Measurements from ENCODE around the gene TCN2.

GRCh38 chr22:30582788-30583545, 24.0 kb upstream of the TCN2 start:
- TF ChIP-seq CTCF (conservative IDR thresholded peaks at IDR 0.05; ENCODE audit: low read depth, low read length): no peak
- TF ChIP-seq POLR2A (IDR thresholded peaks at IDR 0.05; ENCODE audit: low read depth, low read length): no peak
- TF ChIP-seq MXI1 (IDR thresholded peaks at IDR 0.05; ENCODE audit: borderline replicate concordance, low read depth, low read length): no peak
- TF ChIP-seq RAD21 (IDR thresholded peaks at IDR 0.05; ENCODE audit: low read length): no peak
- TF ChIP-seq BHLHE40 (IDR thresholded peaks at IDR 0.05; ENCODE audit: low read depth, low read length): no peak
- TF ChIP-seq USF2 (IDR thresholded peaks at IDR 0.05; ENCODE audit: low read depth, low read length): no peak
- no peak for TF ChIP-seq NFE2L2 (IDR thresholded peaks at IDR 0.05; ENCODE audit: low read depth, low read length)
- no peak for TF ChIP-seq CEBPB (IDR thresholded peaks at IDR 0.05; ENCODE audit: low read depth, low read length)
- TF ChIP-seq CHD1 (IDR thresholded peaks at IDR 0.05; ENCODE audit: low read depth, low read length): no peak
- TF ChIP-seq RCOR1 (IDR thresholded peaks at IDR 0.05; ENCODE audit: insufficient replicate concordance, low read length): no peak
